HFF-Myc (cell line): Measurements from ENCODE around the gene FAF1.

ENCODE experiments used
- DNase-seq: peaks from one replicate; pipeline ENCODE4 v3.0.0-alpha.2; 2011; ENCODE audit warnings: low read depth; ENCODE audit errors: extremely low read depth
- H3K4me3 ChIP-seq: replicated peaks from 2 replicates; pipeline ENCODE4 v1.5.1; 2011; ENCODE audit warnings: low read depth, mild to moderate bottlenecking, control low read depth, low read length
- TF ChIP-seq, protein P1 (sequence below): IDR thresholded peaks from 2 replicates; pipeline ENCODE4 v1.5.1; 2012; ENCODE audit warnings: mild to moderate bottlenecking, low read depth, low read length, control low read depth; ENCODE audit errors: missing control alignments

The FAF1 gene

DNA sequence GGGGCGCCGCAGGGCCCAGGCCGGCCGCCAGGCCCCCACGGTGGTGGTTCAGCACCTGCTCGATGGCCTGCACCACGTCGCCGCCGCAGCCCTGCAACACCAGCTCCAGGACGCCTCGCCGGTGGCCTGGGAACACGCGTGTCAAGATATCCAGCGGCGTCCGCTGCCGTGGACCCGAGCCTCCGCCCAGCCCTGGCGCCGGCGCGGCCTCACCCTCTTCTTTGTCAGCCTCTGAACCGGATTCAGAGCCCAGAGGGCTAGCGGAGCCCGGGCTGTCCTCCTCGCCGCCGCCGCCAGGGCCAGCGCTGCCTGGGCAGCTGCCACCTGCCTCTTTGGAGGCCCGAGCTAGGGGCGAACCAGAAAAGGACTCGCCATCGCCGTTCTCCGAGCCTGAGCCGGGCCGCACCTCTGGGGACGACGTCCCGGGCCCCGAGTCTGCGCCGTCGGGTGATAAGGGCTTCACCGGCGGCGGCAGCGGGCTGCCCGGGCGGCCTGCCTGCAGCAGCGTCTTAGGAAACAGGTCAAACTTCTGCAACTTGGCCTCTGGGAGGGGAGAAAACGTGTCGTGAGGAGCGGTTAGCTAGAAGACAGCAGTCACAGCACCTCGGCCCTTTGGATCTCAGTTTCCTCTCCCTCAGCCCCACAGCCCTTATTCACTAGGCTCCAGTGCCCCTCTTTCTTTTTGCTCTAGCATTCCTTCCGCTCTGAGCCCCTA lies 540.7 kb downstream of the FAF1 start:
- DNase-seq, result no peak
- TF ChIP-seq, protein P1, sequence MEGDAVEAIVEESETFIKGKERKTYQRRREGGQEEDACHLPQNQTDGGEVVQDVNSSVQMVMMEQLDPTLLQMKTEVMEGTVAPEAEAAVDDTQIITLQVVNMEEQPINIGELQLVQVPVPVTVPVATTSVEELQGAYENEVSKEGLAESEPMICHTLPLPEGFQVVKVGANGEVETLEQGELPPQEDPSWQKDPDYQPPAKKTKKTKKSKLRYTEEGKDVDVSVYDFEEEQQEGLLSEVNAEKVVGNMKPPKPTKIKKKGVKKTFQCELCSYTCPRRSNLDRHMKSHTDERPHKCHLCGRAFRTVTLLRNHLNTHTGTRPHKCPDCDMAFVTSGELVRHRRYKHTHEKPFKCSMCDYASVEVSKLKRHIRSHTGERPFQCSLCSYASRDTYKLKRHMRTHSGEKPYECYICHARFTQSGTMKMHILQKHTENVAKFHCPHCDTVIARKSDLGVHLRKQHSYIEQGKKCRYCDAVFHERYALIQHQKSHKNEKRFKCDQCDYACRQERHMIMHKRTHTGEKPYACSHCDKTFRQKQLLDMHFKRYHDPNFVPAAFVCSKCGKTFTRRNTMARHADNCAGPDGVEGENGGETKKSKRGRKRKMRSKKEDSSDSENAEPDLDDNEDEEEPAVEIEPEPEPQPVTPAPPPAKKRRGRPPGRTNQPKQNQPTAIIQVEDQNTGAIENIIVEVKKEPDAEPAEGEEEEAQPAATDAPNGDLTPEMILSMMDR, result peak; percentile 2
- no peak overlapping the region for H3K4me3 ChIP-seq

DNA sequence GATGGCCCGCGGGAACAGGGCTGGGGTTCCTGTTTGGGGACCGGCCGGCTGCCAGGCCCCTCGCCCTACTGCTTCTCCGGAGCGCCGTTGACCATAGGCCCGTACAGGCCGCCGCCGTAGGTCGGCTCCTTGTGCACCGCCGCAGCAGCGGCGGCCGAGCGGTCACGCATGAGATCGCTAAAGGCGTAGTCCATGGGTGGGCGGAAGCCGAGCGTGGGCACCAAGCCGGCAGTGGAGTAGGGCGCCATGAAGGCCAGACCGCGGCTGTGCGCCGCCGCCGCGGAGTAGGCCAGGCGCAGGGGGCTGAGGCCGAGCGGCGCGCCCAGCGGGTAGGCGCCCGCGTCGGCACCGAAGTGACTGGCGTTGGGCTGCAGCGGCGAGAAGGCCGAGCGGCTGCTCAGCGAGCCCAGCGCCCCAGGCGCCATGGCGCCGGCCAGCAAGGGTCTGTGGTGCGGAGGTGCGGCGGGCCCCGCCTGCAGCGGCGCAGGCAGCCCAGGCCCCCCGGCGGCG lies 541.4 kb downstream of the FAF1 start:
- TF ChIP-seq, protein P1, result no peak
- no peak overlapping the region for H3K4me3 ChIP-seq
- no peak for DNase-seq

DNA sequence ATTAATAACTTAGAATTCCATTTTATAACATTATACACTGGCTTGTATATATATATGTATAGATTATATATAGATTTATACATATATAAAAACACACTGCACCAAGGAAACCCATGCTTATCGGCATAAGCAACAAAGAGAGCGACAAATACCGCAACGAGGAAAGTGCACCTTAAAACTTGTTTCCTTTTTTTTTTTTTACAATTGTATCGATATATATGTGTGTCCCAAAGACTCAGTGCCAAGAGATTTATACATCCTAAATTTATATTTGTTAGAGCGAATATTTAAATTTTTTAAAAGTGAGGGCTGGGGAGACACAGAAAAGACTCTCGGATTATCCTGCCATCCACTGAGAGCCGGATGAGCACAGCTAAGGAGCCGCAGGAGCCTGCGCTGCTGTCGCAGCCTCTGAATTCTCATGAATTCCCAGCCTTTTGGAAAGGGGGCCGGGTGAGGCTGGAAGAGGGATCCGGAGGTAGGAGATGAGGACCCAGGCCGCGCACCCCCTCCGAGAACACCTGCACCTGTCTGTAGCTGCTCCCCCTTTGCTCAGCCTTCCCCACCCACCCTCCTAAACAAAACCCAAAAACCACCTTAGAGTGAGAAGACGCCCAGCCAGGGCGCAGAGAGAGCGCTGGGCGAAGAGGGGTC lies 542.0 kb downstream of the FAF1 start:
- TF ChIP-seq, protein P1, result no peak
- H3K4me3 ChIP-seq, result no peak overlapping the region
- DNase-seq, result no peak

DNA sequence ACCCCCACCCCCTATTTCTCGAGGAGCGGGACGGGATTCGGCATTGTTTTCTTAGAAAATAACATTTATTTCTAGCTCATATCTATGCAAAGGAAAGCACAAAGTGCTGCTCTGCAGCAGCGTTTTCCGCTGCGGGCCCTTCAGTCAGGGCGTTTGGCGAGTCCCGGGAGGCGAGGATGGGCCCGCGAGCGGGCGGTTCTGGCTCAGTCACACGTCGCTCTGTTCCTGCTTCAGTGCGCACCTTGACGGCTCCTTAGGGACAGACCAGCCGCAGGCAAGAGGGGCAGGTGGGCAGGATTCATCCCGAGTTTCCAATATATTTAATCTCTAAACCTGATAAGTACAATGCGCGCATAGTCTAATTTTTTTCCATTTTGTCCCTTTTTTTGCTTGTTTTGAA lies 542.6 kb downstream of the FAF1 start:
- no peak overlapping the region for H3K4me3 ChIP-seq
- TF ChIP-seq, protein P1, result no peak
- no peak for DNase-seq

DNA sequence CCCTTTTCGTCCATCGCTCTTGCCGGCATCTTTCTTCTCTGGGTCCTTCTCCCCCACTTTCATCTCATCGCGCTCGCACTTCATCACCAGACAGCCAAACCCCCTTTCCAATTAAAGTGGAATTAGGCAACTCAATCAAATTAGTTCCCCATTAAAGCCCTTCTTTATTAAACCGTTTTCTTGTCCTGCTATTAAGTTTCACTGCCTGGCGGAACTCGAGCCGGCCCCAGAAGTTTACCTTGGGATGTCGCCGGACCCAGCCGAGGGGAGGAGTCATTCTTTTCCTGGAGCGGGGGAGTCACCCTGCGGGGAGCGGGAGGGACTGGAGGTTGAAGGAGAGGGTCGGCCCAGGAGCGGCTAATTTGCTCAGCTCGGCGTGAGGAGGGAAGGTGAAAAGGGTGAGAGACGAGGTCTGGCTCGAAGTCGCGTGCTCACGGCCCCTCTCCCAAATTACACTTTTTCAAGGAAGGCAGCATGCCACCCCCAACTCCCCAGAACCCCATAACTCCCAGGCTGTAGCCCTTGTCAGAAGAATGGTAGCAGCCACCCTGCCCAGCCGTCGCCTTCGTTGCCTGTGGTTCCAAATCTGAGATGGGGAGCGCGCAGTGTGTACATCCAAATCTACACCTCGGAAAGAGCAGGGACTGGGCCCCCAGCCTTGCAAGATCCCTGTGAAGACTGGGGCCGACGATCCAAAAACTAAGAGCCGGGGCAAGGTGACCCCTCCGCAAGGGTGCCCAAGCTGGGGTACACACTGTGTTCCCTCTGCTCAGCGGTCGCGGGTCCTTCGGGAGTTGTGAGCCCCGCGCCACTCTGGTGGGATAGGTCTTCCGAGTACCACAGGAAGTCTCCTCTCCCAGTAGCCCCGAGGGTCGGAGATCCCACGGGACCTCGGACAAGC lies 543.3 kb downstream of the FAF1 start:
- no peak for DNase-seq
- TF ChIP-seq, protein P1, result no peak
- H3K4me3 ChIP-seq, result no peak overlapping the region

DNA sequence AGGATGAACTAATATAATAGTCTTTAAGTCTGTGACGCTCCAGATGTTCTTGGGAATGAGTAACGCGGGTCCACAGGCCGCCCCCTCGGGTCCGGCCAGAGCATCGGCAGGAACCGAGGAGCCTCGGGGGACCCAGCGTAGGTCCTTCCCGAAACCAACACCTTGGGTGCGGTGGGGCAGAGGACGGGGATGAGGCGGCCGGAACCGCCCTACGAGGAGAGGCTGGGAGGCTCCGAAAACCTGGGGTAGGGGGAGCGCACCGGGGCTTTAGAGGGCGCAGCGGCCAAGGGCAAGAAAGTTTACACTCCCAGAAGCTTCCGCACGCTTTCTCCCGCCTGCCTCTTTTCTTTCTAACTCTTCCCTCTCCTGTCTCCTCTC lies 543.9 kb downstream of the FAF1 start:
- no peak overlapping the region for H3K4me3 ChIP-seq
- DNase-seq, result no peak

More for the DNA sequence above, 543.9 kb downstream of the FAF1 start:
- TF ChIP-seq, protein P1, result no peak
